GM12878 (cell line): ENCODE measurements around the gene CACNA1I. TPM values are rescaled to one million over a fixed set of nuclear protein-coding genes. Genes with fewer than 3 reads are reported as not detected.

Experiments
- ATAC-seq: fragments of 200-7000 bp; cut with Tn5 transposase; 3 replicates; pipeline ENCODE4 v1.9.1; 2020; ENCODE audit warnings: mild to moderate bottlenecking, moderate library complexity
- BruUV-seq: library from RNA; stranded (reverse); fragments of 400-500 nt; replicated peaks from 2 replicates; lab custom pipeline; 2021; lab: Mats Ljungman, UMichigan
- CTCF ChIA-PET: fragments of 300-600 bp; sonication (Branson Sonifier 250); formaldehyde crosslinking; extraction: SDS; loops from one replicate; lab custom pipeline; 2021; ENCODE audit warnings: inconsistent platforms; lab: Yijun Ruan, JAX
- POLR2A ChIA-PET: fragments of 350-600 bp; formaldehyde crosslinking; extraction: SDS; loops from one replicate; lab custom pipeline; 2021; ENCODE audit warnings: inconsistent platforms; lab: Charles Lee
- RAD21 ChIA-PET: fragments of 300-600 bp; sonication (Branson Sonifier 250); formaldehyde crosslinking; loops from one replicate; lab custom pipeline; 2023; ENCODE audit warnings: antibody characterized with exemption; ENCODE audit not compliant: unreplicated experiment; lab: Charles Lee
- SMC1A ChIA-PET: fragments of 300-600 bp; sonication (Branson Sonifier 250); formaldehyde crosslinking; loops from one replicate; lab custom pipeline; 2023; ENCODE audit not compliant: unreplicated experiment, uncharacterized antibody; lab: Charles Lee
- DNase-seq: peaks from one replicate; pipeline ENCODE4 v3.0.0-alpha.2; 2011; ENCODE audit warnings: low read depth, low spot score
- FAIRE-seq: peaks from 3 replicates; lab custom pipeline; 2011; peaks lifted over from hg19 to GRCh38; lab: Jason Lieb, UNC
- H2AFZ ChIP-seq: 2 replicates; pipeline ENCODE4 v1.6.0; 2011; ENCODE audit warnings: low read depth, low read length, control low read depth; ENCODE audit not compliant: control insufficient read depth
- H3K27ac ChIP-seq: 2 replicates; pipeline ENCODE4 v1.5.1; 2011; ENCODE audit warnings: control low read depth; ENCODE audit not compliant: control insufficient read depth, insufficient read depth
- H3K27me3 ChIP-seq, 2 experiments: replicated peaks in 1 of 2; 2 replicates each; pipeline versions ENCODE4 v1.6.0 to v1.6.1; 2011; ENCODE audit warnings: low read length in 1 of 2; ENCODE audit not compliant: control insufficient read depth in 2 of 2, insufficient read depth in 2 of 2
- H3K36me3 ChIP-seq, 2 experiments: 2 replicates each; pipeline ENCODE4 v1.5.1; 2011; ENCODE audit warnings: low read length in 1 of 2; ENCODE audit not compliant: control insufficient read depth in 2 of 2, insufficient read depth in 2 of 2
- H3K4me1 ChIP-seq: 2 replicates; pipeline ENCODE4 v1.6.1; 2011; ENCODE audit warnings: mild to moderate bottlenecking, low read length, moderate library complexity, mixed read lengths; ENCODE audit not compliant: control insufficient read depth, insufficient read depth
- H3K4me2 ChIP-seq: 2 replicates; pipeline ENCODE4 v1.6.0; 2011; ENCODE audit warnings: control low read depth; ENCODE audit not compliant: control insufficient read depth, insufficient read depth
- H3K4me3 ChIP-seq: fragments of 200-600 bp; sonication (generic); 2 replicates; pipeline ENCODE4 v1.5.1; 2016
- H3K79me2 ChIP-seq: 2 replicates; pipeline ENCODE4 v1.6.0; 2011; ENCODE audit warnings: low read length; ENCODE audit not compliant: control insufficient read depth, insufficient read depth
- H3K9ac ChIP-seq: 2 replicates; pipeline ENCODE4 v1.8.0; 2011; ENCODE audit warnings: low read length, control low read depth, mixed read lengths; ENCODE audit not compliant: control insufficient read depth, insufficient read depth
- H3K9me3 ChIP-seq: replicated peaks from 3 replicates; pipeline ENCODE4 v1.5.1; 2011; ENCODE audit warnings: mild to moderate bottlenecking, low read length; ENCODE audit not compliant: control insufficient read depth, insufficient read depth
- H4K20me1 ChIP-seq: 2 replicates; pipeline ENCODE4 v1.6.0; 2011; ENCODE audit not compliant: control insufficient read depth, insufficient read depth
- ATF7 ChIP-seq: fragments of 450-650 bp; IDR thresholded peaks from 2 replicates; pipeline ENCODE4 v1.6.1; 2016; ENCODE audit warnings: low read depth, mild to moderate bottlenecking
- BACH1 ChIP-seq: fragments of 450-650 bp; IDR thresholded peaks from 2 replicates; pipeline ENCODE4 v1.6.1; 2017; ENCODE audit warnings: mild to moderate bottlenecking, borderline replicate concordance
- CBX3 ChIP-seq: fragments of 200-600 bp; sonication (generic); IDR thresholded peaks from 2 replicates; pipeline ENCODE4 v1.6.1; 2016; ENCODE audit warnings: low read depth, borderline replicate concordance
- GATAD2B ChIP-seq: fragments of 450-650 bp; conservative IDR thresholded peaks from 2 replicates; pipeline ENCODE4 v1.6.1; 2017; ENCODE audit warnings: low read depth, mild to moderate bottlenecking, moderate library complexity
- HDGF ChIP-seq: fragments of 450-650 bp; IDR thresholded peaks from 2 replicates; pipeline ENCODE4 v1.6.1; 2016; ENCODE audit warnings: antibody characterized with exemption
- HSF1 ChIP-seq: fragments of 150-350 bp; IDR thresholded peaks from 2 replicates; pipeline ENCODE4 v1.6.1; 2014; ENCODE audit warnings: mild to moderate bottlenecking, low read depth, low read length
- MYB ChIP-seq: fragments of 150-350 bp; IDR thresholded peaks from 2 replicates; pipeline ENCODE4 v1.6.1; 2014; ENCODE audit warnings: mild to moderate bottlenecking, low read depth, low read length, borderline replicate concordance
- MYC ChIP-seq: IDR thresholded peaks from 2 replicates; pipeline ENCODE4 v1.6.1; 2011; ENCODE audit warnings: mild to moderate bottlenecking, low read length, moderate library complexity, inconsistent platforms; ENCODE audit not compliant: insufficient read depth, insufficient replicate concordance, insufficient read length, severe bottlenecking
- PAX8 ChIP-seq: fragments of 450-650 bp; IDR thresholded peaks from 2 replicates; pipeline ENCODE4 v1.6.1; 2017; ENCODE audit warnings: mild to moderate bottlenecking, moderate library complexity
- RCOR1 ChIP-seq: conservative IDR thresholded peaks from 2 replicates; pipeline ENCODE4 v1.6.1; 2012; ENCODE audit warnings: low read depth, low read length, improper control_type of control experiment
- SREBF2 ChIP-seq: IDR thresholded peaks from 2 replicates; pipeline ENCODE4 v1.6.1; 2012; ENCODE audit warnings: mild to moderate bottlenecking, low read length
- SRF ChIP-seq, 2 experiments: IDR thresholded peaks; 2 replicates each; pipeline ENCODE4 v1.6.1; 2011; ENCODE audit warnings: low read depth in 2 of 2, low read length in 2 of 2, mild to moderate bottlenecking in 1 of 2, moderate library complexity in 1 of 2
- TAF1 ChIP-seq: IDR thresholded peaks from 2 replicates; pipeline ENCODE4 v1.6.1; 2011; ENCODE audit warnings: mild to moderate bottlenecking, low read depth, low read length, borderline replicate concordance
- ZBED1 ChIP-seq: IDR thresholded peaks from 2 replicates; pipeline ENCODE4 v1.6.1; 2016; ENCODE audit warnings: borderline replicate concordance
- WGBS: methylation state at CpG from one replicate; pipeline ENCODE4 v1.1.6; 2016; ENCODE audit warnings: low lambda C conversion rate; ENCODE audit not compliant: insufficient replicate concordance, insufficient coverage; ENCODE audit errors: missing lambda C conversion rate; 5-methylcytosine and 5-hydroxymethylcytosine counted together
- in situ Hi-C: fragments of 300-500 bp; cut with MboI; formaldehyde crosslinking; loops from 9 replicates; pipeline ENCODE4 v1.14.3; 2018; ENCODE audit warnings: mixed read lengths
- intact Hi-C: fragments of 100-400 bp; cut with micrococcal nuclease; formaldehyde crosslinking; loops from one replicate; pipeline ENCODE4 v1.14.2; 2022; ENCODE audit not compliant: unreplicated experiment
- polyA plus RNA-seq, 11 experiments: library from polyadenylated mRNA; depleted of rRNA in 4 of 11; unstranded in 6 of 11; stranded (reverse) in 5 of 11; fragments of >200 nt; fragmentation: Nextera tagmentation in 4 of 11; fragmentation: Illumina TruSeq in 1 of 11; extraction: Ambion mirVana in 4 of 11; extraction: Trizol in 1 of 11; gene quantifications; 1 replicate in 1 of 11; 2 replicates in 10 of 11; pipeline versions ENCODE4 v1.2.1 to v1.2.3, GENCODE V29; 2011 to 2016; ENCODE audit warnings: inconsistent platforms in 2 of 11, missing spikeins in 2 of 11, low read depth in 1 of 11
- total RNA-seq, 4 experiments: library from RNA; depleted of rRNA in 3 of 4; stranded (reverse); fragments of >200 nt in 3 of 4; fragmentation: Illumina TruSeq in 1 of 4; extraction: Trizol in 1 of 4; gene quantifications; 2 replicates each; pipeline versions ENCODE4 v1.2.1 to v1.2.3, GENCODE V29; 2013 to 2021
- TF ChIP-seq, protein P1 (sequence below): IDR thresholded peaks from 2 replicates; pipeline ENCODE4 v1.6.1; 2012; ENCODE audit warnings: low read length, inconsistent platforms
- TF ChIP-seq, protein P2 (sequence below): IDR thresholded peaks from 2 replicates; pipeline ENCODE4 v1.6.1; 2011; ENCODE audit warnings: low read depth, mild to moderate bottlenecking, low read length, moderate library complexity, borderline replicate concordance; ENCODE audit errors: extremely low read depth
- TF ChIP-seq, protein P3 (sequence below): IDR thresholded peaks from 2 replicates; pipeline ENCODE4 v1.6.1; 2012; ENCODE audit warnings: low read depth, low read length, improper control_type of control experiment
- TF ChIP-seq, protein P4 (sequence below): fragments of 450-650 bp; IDR thresholded peaks from 2 replicates; pipeline ENCODE4 v1.6.1; 2017; ENCODE audit warnings: mild to moderate bottlenecking, low read depth, inconsistent platforms; ENCODE audit not compliant: poor library complexity, severe bottlenecking

CACNA1I gene
- total and polyA plus RNA-seq, 10 of the 15 experiments (the other 5 are each of a cell fraction or from before 2014, with no cell fraction given): 0.01 to 0.03 TPM; not detected in 8

DNA sequence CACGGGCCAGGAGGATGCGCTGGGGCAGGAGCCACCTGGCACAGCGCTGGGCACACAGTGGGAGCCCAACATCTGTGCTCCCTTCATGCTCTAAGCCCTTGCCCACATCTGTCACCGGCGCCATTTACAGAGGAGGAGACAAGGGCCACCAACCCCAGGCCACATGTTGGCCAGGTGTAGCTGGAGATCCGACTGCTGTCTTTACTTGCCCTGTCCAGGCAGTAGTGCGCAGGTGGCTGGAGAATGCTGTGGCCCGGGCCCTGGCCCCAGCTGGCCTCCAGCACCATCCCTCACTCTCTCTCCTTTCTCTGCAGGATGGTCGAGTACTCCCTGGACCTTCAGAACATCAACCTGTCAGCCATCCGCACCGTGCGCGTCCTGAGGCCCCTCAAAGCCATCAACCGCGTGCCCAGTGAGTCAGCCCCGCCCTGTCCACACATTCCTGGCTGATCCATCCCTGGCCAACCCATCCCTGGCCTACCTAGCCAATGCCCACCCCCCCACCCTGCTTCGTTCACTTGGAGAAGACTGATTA lies 48.5 kb downstream of the CACNA1I start:
- Histone ChIP-seq H3K9me3 (no peaks in the 10 kb centered on the region), H3K27me3 (peaks cover 0 to 3% of the 10 kb centered on the region in 2 experiments; a peak in 2 of 4 replicates), H4K20me1 (no peaks in the 10 kb centered on the region), H2AFZ (no peak overlapping the region), H3K27ac (no peak overlapping the region), H3K36me3 (no peaks in the 10 kb centered on the region), H3K4me3 (no peak overlapping the region), H3K4me2 (no peak overlapping the region), H3K9ac (no peak overlapping the region), H3K4me1 (no peaks in the 10 kb centered on the region; the same call in 1 of the 2 replicates), H3K79me2 (no peaks in the 10 kb centered on the region)
- intact Hi-C loops: no loop called here
- 63% methylated on average over 17 of the region's 17 CpGs for WGBS
- FAIRE-seq (no peak), ATAC-seq (no peak), DNase-seq (no peak)
- BruUV-seq: no TSS peak
- ChIA-PET CTCF (no interaction called here), POLR2A (no interaction called here), RAD21 (no interaction called here), SMC1A (no interaction called here)
- in situ Hi-C loops: no loop called here
- no peak for TF ChIP-seq MYB
- TF ChIP-seq CBX3: no peak
- no peak for TF ChIP-seq SRF (IDR thresholded peaks at IDR 0.05; ENCODE audit: low read depth in 2 of 2, low read length in 2 of 2)
- TF ChIP-seq, protein P1, sequence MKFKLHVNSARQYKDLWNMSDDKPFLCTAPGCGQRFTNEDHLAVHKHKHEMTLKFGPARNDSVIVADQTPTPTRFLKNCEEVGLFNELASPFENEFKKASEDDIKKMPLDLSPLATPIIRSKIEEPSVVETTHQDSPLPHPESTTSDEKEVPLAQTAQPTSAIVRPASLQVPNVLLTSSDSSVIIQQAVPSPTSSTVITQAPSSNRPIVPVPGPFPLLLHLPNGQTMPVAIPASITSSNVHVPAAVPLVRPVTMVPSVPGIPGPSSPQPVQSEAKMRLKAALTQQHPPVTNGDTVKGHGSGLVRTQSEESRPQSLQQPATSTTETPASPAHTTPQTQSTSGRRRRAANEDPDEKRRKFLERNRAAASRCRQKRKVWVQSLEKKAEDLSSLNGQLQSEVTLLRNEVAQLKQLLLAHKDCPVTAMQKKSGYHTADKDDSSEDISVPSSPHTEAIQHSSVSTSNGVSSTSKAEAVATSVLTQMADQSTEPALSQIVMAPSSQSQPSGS: no peak
- TF ChIP-seq HDGF: no peak
- no peak for TF ChIP-seq GATAD2B
- TF ChIP-seq, protein P2, sequence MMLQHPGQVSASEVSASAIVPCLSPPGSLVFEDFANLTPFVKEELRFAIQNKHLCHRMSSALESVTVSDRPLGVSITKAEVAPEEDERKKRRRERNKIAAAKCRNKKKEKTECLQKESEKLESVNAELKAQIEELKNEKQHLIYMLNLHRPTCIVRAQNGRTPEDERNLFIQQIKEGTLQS: no peak
- no peak for TF ChIP-seq RCOR1
- TF ChIP-seq, protein P3, sequence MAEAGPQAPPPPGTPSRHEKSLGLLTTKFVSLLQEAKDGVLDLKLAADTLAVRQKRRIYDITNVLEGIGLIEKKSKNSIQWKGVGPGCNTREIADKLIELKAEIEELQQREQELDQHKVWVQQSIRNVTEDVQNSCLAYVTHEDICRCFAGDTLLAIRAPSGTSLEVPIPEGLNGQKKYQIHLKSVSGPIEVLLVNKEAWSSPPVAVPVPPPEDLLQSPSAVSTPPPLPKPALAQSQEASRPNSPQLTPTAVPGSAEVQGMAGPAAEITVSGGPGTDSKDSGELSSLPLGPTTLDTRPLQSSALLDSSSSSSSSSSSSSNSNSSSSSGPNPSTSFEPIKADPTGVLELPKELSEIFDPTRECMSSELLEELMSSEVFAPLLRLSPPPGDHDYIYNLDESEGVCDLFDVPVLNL: no peak
- no peak for TF ChIP-seq TAF1
- TF ChIP-seq SREBF2: no peak
- TF ChIP-seq ZBED1: no peak
- TF ChIP-seq, protein P4, sequence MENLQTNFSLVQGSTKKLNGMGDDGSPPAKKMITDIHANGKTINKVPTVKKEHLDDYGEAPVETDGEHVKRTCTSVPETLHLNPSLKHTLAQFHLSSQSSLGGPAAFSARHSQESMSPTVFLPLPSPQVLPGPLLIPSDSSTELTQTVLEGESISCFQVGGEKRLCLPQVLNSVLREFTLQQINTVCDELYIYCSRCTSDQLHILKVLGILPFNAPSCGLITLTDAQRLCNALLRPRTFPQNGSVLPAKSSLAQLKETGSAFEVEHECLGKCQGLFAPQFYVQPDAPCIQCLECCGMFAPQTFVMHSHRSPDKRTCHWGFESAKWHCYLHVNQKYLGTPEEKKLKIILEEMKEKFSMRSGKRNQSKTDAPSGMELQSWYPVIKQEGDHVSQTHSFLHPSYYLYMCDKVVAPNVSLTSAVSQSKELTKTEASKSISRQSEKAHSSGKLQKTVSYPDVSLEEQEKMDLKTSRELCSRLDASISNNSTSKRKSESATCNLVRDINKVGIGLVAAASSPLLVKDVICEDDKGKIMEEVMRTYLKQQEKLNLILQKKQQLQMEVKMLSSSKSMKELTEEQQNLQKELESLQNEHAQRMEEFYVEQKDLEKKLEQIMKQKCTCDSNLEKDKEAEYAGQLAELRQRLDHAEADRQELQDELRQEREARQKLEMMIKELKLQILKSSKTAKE: no peak
- no peak for TF ChIP-seq PAX8
- no peak for TF ChIP-seq MYC
- TF ChIP-seq ATF7: no peak
- TF ChIP-seq BACH1: no peak
- no peak for TF ChIP-seq HSF1
